Measurements from ENCODE around the gene RAP1GAP2.

The RAP1GAP2 gene

DNA sequence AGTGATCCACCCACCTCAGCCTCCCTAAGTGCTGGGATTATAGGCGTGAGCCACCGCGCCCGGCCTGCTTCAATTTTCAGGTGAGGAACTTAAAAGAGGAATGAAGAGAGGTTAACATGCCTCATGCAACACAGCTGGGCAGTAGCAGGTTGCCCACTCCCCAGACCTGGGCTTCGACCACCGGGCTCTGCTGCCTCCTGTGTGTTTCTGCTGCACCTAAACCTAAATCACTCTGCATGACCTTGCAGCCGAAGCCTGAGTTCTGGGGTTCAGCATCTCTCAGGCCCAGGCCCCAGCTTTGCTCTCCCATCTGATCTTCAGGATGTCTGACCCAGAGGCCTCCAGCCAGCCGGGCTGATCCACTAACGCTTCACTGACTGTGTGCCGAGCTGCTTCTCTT is 154.6 kb downstream of the RAP1GAP2 start:
- DNase-seq = no peak

DNA sequence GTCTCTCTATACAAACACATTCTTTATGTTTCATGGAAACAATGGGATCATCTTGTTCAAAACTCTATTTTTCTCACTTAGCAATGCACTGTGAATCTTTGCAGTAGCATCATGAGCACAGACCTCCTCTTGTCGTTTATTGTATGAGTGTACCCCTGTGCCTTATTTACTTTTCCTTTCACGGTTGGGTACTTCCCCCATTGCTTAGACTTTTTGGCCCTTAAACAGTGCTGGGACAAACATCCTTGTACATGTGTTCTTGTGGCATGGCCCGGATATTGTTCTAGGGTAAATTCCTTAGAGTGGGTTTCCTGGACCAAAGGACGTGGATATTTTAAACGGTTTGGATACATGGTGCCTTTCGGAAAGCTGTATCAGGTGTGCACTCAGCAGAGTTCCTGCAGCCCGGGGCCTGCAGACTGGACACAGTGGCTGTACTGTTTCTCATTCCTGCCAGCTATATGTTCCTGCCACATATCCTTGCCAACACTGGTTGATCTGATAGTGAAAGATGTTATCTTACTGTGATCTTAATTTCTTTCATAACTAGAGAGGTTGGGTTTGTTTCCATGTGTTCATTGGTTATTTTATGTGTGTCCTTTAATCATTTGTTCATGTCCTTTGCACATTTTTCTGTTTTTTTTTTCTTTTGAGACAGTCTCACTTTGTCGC is 156.1 kb downstream of the RAP1GAP2 start:
- no peak for DNase-seq

DNA sequence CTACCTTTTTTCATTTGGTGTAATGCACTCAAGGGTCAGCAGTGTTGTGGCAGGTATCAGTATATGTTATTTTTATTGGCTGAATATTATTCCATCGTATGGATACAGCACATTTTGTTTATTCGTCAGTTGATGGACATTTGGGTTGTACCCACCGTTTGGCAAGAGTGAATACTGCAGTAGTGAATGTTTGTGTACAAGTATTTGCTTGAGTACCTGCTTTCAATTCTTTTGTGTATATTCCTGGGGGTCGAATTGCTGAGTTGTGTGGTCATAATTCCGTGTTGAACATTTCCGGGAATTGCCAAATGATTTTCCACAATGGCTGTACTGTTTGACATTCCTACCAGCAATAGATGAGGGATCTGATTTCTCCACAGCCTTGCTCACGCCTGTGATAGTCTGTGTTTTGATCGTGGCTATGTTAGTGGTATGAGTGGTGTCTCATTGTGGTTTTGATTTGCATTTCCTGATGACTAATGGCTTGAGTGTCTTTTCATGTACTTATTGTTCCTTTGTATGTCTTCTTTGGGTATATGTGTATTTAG is 158.7 kb downstream of the RAP1GAP2 start:
- peak; percentile 55 for DNase-seq

DNA sequence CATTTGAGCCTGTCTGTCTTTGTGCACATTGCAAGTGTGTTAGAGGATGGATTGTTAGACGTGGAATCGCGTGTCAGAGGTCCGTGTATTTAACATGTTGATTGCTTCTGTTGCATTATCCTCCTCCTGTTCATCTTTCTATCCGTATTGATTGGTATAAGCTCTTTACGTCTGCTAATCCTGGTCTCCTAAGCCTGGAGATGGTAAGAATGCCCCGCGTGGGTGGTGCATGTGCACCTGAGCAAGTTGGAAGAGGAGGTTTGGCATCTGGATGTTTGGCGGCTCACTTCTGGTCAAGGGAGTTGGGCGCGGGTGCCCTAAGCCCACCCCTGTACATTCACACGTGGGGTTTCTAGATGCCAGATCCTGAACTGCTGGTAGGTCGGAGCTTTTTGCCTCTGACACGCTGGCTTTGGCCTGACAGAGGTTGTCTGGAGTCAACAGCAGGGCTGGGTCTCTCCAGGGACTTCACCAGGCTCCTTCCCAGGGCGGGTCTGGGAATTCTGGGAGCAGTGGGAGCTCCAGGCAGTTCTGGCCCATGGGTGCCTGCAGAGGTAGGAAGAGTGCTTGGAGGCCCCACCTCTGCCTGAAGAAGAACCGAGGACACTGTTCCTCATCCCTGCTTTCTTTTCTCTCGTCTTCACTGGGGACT is 159.8 kb downstream of the RAP1GAP2 start:
- no peak for DNase-seq

DNA sequence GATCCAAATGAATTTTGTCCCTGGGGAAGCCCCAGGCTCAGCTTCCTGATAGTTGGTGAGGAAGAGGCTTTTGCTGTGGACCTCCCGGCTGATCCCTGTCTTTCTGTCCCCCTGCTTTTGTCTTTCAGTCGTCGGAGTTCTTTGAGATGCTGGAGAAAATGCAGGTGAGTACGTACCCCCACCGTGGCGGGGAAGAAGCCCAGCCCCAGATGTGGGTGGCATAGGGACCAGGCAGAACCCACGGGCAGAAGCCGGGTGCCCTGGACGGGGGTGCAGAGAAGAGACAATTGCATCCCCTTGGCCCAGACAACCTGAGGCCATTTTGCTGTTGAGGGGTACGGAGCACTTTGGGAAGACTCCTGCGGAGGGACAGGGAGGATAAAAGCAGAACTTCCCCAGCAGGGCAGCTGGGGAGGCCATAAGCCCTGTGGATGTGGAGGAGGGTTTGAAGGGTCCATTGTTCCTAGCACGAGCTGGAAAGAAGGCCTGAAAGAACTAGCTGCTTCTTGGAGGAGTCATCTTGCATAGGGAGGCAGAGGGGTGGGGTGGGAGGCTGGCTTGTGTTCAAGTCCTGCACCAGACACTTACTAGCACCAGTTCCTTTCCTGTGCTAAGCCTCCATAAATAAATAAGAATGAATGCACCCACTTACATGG is 161.5 kb downstream of the RAP1GAP2 start:
- DNase-seq = no peak

DNA sequence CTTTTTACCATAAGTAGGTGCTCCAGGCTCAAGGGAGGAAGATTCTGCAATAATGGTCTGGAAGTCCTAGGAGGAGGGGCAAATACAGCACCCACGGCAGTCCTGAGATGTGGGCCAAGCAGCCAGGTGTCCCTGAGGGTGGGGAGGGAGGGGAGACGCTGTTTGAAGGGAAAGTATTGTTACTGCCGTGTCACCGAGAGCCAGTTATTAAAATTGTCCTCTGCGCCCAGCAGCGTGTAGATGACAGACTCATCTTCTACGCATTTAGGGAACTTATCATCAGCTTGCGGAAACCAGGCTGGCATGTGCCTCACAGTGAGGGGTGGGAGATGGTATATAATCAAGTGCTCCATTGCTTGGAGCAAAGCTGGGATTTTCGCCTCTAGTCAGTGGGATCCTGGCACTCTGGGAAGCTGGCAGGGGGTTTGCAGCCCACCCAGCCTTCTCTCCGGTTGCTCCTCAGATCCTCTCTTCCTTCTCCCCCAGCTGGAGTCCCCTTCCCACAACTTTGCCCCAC is 162.5 kb downstream of the RAP1GAP2 start:
- DNase-seq = no peak

DNA sequence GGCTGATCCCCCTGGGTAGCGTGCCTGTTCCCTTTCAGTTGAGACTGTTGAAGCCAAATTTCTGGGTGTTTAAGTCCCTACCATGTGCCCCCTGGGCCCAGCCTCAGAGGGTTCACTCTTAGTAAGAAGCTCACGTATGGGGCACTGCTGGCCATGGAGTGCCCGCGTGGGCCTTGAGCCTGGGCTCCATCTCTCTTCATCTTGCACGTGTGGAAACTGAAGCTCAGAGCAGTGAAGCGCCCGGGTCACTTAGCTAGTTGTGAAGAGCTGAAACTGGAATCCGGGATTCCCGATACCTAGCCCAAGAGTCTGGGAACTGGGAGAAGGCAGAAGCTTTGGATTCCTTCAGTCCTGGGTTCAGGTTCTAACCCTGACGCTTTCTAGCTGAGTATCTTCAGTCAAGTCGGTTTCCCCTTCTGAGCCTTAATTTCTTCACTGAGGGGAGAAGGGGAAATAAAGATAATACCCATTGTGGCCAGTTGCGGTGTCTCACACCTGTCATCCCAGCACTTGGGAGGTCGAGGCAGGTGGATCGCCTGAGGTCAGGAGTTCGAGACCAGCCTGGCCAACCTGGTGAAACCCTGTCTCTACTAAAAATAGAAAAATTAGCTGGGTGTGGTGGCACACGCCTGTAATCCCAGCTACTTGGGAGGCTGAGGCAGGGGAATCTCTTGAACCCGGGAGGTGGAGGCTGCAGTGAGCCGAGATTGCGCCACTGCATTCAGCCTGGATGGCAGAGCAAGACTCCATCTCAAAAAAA is 163.3 kb downstream of the RAP1GAP2 start:
- DNase-seq = no peak

DNA sequence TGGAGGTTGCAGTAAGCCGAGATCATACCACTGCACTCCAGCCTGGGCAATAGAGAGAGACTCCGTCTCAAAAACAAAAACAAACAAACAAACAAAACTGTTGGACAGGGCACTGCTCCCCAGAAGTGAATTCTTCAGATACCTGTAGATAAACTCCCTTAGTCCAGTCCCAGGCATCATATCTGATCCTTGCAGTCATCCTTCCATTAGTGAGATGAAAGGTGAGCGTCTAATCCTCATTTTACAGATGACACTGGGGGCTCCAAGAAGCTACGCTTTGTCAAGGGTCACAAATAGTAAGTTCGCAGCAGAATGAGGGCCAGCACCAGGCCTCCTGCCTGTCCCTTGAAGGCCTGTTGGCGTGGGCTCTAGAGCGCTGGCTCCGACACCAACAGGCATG is 165.2 kb downstream of the RAP1GAP2 start:
- no peak for DNase-seq

DNA sequence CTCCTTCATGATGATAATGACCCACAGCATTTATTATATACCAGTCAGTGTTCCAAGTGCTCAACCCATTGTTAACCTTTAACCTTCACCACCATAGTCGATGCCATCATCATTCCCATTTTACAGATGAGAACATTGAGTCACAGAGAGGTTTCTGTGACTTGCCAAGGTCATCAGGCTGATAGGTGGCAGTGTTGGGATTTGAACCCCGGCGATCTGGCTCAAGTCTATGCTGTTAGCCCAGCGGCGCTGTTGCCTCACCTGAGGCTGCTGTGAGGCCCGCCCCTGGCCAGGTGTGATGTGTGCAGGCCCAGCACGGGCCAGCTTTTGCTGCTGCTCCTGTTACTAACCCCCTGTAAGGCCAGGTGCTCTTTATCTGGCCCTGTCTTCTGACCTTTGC is 166.0 kb downstream of the RAP1GAP2 start:
- DNase-seq = no peak

DNA sequence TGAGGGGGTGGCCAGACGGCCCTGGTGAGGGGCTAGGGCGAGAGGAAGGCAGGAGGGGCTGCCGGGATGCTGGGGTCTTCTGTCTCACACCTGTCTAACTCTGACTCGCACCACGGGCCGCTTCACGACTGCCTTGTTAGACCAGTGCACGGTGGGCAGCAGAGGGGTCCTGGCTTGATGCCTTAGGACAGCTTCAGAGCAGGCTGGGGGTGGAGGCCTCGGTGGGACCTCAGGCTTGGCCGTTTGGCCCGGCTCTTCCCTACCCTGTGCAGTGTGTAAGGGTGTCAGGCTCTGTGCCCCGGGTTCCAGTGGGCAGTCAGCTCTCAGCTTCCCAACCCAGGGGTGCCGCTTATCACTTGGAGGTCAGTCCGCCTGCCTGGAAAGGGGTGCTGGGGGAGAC is 166.5 kb downstream of the RAP1GAP2 start:
- DNase-seq = no peak

DNA sequence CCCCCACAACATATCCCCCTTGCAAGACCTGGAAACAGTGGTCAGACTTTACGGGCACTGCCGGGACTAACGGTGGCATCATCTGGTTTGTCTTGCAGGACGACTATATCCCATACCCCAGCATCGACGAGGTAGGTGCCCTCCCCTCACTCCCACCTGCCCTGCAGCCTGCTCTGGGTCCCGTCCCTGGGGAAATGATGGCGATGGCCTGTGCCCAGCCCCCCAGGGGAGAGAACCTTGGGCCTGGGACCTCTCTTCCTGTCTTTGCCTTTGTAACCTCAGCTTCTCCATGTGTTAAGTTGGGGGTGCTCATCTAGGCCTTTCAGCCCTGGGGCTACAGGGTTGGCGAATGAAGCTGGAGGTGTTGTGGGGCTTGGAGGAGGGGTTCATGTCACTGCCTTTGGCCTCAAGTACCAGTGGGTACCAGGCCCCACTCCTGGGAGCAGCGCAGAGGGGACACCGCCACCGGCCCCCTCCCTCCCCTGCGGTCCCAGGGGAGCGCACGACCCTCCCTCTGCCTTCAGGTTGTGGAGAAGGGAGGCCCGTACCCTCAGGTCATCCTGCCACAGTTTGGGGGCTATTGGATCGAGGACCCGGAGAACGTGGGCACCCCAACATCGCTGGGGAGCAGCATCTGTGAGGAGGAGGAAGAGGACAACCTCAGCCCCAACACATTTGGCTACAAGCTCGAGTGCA is 167.2 kb downstream of the RAP1GAP2 start:
- no peak for DNase-seq

DNA sequence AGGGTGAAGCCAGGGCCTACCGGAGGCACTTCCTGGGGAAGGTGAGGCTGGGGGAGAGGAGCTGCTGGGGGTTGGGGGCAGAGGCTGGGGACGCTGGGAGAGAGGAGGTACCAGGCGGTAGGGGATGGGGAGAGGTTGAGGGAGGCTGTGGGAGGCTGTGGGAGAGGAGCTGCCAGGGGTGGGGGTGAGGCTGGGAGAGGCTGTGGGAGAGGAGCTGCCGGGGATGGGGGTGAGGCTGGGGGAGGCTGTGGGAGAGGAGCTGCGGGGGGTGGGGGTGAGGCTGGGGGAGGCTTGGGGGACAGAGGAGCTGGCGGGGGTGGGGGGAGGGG is 167.8 kb downstream of the RAP1GAP2 start:
- no peak for DNase-seq

DNA sequence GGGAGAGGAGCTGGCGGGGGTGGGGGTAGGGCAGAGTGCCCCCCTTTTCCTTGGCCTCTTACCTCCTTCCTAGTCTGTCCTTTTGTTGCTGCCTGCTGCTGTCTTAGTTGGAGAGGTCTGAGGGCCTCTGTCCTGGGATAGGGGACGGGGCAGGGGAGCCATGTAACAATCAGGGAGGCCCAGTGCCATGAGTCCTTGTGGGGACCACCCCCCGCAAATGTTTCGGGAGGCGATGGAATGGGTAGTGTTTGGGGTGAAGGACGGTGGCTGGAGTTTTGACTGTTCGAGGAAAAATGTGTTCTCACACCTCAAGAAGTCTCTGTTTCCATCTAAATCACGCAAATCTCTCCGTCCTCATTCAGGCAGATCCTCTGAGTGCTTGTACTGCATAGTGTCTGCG is 168.1 kb downstream of the RAP1GAP2 start:
- DNase-seq = no peak

DNA sequence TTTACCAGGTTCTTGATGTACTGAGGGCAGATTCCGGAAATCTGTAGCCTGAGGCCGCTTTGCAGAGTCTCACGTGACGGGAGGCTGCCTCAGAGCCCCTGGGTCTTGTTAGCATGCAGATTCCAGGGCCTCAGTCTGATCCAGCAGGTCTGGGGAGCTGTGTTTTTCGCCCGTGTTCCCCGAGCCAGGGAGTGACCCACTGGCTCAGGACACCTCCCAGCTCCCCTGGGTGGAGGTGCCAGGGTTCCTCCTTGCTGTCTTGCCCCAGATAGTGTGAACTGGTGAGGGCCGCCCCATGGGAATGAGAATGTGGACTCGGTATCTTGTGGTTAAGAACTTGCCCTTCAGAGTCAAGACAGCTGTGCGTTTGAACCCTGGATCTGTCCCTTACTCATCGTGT is 168.6 kb downstream of the RAP1GAP2 start:
- DNase-seq = no peak

DNA sequence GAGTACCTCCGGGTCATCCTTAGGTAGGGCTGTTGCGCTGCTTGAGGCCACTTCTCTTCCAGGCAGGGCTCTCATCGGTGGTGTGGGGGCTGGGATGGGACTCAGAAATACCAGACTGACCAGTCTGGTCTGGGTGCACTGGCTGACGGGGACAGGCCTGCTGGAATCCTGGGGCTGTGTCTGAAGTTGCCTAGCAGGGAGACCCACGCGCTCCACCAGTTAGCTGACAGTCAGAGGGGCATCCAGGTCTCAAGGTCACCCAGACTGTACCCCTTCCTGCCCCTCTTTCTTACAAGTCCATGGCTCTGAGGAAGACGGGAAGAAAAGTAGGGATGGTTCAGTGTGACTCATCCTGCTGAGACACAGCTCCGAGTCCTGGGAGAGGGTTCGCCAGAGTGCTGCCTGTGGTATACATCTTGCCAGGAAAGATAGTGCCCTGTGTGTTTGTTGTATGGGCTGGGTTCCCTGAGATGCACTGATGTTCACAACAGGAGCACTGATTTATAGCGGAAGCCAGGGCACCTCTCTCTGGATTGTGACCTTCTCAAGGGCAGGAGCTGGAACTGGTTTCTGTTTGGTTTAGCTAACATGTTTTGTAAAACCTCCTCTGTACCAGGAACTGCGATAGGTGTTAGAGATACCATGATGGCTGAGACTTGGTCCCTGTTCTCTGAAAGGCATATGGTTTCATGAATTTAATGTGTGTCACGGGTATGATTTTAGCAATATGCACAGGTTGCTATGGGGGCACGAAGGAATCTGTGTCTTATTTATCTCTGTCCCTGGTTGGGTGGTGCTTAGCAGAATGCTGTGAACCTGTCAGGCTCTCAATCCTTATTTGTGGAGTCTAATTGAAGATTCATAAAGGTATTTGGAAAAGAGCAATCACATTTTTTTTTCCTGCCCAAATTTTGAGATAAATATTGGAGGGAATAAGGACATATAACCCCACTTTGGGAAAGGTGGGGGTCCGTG is 169.7 kb downstream of the RAP1GAP2 start:
- DNase-seq = no peak

DNA sequence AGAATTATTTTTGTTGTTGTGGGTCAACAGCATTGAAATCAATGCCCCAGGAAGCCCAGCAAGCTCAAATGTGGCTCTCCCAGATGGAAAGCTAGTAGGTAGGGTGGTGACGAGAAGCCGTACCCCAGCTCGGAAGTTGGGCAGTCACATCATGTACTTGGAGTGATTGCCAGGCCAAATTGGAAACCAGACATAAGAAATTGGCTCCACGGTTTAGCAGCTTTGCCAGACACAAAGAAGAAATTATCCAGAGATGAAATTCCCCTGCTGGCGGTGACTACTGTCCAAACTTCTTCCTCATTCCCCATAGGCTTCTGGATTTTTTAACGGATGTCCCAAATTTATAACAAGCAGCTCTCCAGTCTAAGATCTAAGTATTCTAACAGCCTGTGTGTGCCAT is 171.3 kb downstream of the RAP1GAP2 start:
- DNase-seq = no peak

DNA sequence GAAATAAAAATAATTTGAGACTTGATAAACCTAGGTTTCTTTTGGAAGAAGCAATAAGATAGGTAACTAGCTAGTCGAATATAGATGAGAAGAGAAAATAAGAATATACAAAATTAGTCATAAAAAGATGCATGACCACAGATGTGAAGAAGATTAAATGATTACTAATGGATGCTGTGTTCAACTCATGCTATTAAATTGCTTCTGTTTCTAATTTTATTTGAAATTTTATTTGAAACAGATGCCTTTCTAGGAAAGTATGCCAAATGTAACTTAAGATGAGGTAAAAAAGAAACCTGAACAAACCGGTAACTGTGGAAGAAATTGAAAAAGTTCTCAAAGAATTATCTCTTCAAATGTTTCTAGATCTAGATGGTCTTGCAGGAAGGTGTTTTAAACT is 175.6 kb downstream of the RAP1GAP2 start:
- no peak for DNase-seq

DNA sequence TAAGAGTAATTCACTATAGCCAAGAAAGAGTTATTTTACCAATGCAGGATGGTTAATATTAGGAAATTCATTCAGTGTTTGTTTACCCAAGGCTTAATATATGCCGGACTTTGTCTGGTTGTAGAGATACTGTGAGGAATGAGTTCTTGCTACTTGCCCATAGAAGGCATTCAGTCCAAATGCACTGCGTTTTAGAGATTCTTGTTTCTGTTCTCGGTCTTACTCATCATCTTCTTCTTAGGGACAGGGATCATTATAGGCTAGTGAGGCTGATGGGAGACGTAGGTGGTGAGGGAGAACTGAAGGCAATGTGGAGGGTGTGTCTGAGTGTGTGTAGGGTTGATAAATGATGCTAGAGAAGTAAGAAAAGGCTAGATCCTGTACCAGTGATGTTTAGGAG is 176.5 kb downstream of the RAP1GAP2 start:
- no peak for DNase-seq

DNA sequence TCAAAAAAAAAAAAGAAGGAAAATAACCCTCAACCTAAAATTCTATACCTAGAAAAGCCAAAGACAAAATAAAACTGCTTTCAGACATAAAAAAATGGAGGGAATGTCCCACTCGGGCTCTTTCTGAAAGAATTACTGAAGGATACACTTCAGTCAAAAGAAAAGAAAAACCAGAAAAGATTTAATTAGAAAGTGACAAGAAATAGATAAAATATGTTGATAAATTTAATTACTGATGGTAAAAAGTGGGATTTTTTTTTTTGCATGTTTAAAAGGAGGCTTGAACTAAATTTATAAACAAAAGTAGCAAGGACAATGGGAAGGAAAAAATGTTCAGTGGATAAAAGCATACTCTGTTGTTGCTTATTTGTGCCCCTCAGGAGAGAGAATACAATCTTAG is 178.1 kb downstream of the RAP1GAP2 start:
- DNase-seq = no peak

DNA sequence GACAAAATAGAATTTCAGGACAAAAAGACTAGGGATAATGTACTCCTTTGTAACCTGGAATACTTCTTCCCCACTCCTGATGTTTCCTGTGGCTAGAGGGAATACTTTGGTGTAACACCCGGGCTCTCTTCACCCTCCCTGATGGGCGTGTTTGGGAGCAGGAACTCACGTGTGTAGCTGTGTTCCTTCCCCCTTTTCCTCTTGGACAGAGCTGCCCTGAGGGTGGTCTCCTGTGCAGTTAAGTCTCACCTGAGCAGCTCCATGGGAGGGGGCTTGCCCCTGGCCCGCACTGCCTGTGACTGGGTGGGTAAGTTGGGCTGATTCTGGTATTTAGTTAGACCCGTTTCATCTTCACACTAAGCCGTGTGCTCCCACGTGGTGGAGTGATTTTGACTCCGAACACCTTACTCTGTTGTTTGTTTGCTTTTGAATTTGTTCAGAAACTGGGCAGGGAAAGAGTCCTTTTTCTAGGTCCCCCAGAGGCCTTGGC is 179.3 kb downstream of the RAP1GAP2 start:
- DNase-seq = no peak

DNA sequence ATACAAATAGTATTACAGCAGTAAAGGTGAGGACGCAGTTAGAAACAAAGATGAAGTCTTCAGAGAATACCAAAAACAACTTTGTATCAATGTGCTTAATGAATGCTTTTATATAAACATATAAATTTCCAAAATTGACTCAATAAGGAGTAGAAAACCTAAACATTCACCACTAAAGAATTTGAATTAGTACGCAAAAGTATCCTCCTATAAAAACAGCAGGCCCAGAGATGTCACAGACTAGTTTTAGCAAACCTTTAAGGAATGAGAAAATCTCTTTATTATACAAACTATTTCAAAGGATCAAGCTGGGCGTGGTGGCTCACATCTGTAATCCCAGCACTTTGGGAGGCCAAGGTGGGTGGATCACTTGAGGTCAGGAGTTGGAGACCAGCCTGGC is 180.9 kb downstream of the RAP1GAP2 start:
- no peak for DNase-seq

Data from activated CD4-positive, alpha-beta T cell treated with anti-CD3 and anti-CD28 coated beads, Interleukin-10, Interleukin-2, amounts not matched to agents 100 ng/mL and 50 ng/mL, durations not matched to agents 16 hours and 8 hours (primary cell).